ENCODE measurements around the gene MAGED2.

- TF ChIP-seq, protein P1, sequence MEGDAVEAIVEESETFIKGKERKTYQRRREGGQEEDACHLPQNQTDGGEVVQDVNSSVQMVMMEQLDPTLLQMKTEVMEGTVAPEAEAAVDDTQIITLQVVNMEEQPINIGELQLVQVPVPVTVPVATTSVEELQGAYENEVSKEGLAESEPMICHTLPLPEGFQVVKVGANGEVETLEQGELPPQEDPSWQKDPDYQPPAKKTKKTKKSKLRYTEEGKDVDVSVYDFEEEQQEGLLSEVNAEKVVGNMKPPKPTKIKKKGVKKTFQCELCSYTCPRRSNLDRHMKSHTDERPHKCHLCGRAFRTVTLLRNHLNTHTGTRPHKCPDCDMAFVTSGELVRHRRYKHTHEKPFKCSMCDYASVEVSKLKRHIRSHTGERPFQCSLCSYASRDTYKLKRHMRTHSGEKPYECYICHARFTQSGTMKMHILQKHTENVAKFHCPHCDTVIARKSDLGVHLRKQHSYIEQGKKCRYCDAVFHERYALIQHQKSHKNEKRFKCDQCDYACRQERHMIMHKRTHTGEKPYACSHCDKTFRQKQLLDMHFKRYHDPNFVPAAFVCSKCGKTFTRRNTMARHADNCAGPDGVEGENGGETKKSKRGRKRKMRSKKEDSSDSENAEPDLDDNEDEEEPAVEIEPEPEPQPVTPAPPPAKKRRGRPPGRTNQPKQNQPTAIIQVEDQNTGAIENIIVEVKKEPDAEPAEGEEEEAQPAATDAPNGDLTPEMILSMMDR (IDR thresholded peaks at IDR 0.05) = no peak
- no peak for TF ChIP-seq NFIC (IDR thresholded peaks at IDR 0.05; ENCODE audit: borderline replicate concordance)
- no peak for TF ChIP-seq CHD2 (IDR thresholded peaks at IDR 0.05; ENCODE audit: low read length, partially characterized antibody)
- TF ChIP-seq, protein P2, sequence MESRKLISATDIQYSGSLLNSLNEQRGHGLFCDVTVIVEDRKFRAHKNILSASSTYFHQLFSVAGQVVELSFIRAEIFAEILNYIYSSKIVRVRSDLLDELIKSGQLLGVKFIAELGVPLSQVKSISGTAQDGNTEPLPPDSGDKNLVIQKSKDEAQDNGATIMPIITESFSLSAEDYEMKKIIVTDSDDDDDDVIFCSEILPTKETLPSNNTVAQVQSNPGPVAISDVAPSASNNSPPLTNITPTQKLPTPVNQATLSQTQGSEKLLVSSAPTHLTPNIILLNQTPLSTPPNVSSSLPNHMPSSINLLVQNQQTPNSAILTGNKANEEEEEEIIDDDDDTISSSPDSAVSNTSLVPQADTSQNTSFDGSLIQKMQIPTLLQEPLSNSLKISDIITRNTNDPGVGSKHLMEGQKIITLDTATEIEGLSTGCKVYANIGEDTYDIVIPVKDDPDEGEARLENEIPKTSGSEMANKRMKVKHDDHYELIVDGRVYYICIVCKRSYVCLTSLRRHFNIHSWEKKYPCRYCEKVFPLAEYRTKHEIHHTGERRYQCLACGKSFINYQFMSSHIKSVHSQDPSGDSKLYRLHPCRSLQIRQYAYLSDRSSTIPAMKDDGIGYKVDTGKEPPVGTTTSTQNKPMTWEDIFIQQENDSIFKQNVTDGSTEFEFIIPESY (IDR thresholded peaks at IDR 0.05; ENCODE audit: borderline replicate concordance, low read depth) = no peak
Measured at GRCh38 chrX:54811301-54811885, 3.8 kb downstream of the MAGED2 start.

All from SK-N-SH (cell line).